DND-41 (cell line): Measurements from ENCODE around the gene CAV2.

ENCODE experiments used
- CTCF ChIP-seq: IDR thresholded peaks from 2 replicates; pipeline ENCODE4 v1.5.1; 2012; ENCODE audit warnings: borderline replicate concordance, low read length, moderate library complexity, mild to moderate bottlenecking; ENCODE audit not compliant: poor library complexity, severe bottlenecking; ENCODE audit errors: extremely low read depth
- EZH2 ChIP-seq: IDR thresholded peaks from 3 replicates; pipeline ENCODE4 v1.6.1; 2012; ENCODE audit warnings: borderline replicate concordance, low read depth, mild to moderate bottlenecking, moderate library complexity, low read length, inconsistent platforms; ENCODE audit not compliant: severe bottlenecking

GRCh38 chr7:116478834-116479233 is 20.7 kb upstream of the CAV2 start:
- TF ChIP-seq CTCF (no peak), EZH2 (no peak)
